ENCODE data around the gene RNF146. TPM values are rescaled to one million over a fixed set of nuclear protein-coding genes. Genes with fewer than 3 reads are reported as not detected.

Gene RNF146
- total RNA-seq, 3 donors from 2014 or later, result 14.5 to 15.8 (median 15.1) TPM

- no peak for DNase-seq
- Mint-ChIP-seq H3K4me3 (peak overlapping the region; percentile 99), H3K4me1 (ENCODE audit: low read depth) (peaks cover 39% of the 10 kb centered on the region), H3K36me3 (ENCODE audit: insufficient read depth) (peaks cover 7% of the 10 kb centered on the region), H3K9me3 (no peaks in the 10 kb centered on the region), H3K27me3 (ENCODE audit: low read depth) (no peaks in the 10 kb centered on the region)
- ATAC-seq, result peak; percentile 6
These were observed 1.3 kb downstream of the RNF146 start for GRCh38 chr6:127267646-127268625.

GRCh38 chr6:127272576-127272975 is 5.9 kb downstream of the RNF146 start:
- H3K9me3 Mint-ChIP-seq, result no peaks in the 10 kb centered on the region
- H3K4me1 Mint-ChIP-seq (ENCODE audit: low read depth), result peaks cover 43% of the 10 kb centered on the region
- no peaks in the 10 kb centered on the region for H3K27me3 Mint-ChIP-seq (ENCODE audit: low read depth)

GRCh38 chr6:127273499-127273898 is 6.8 kb downstream of the RNF146 start:
- Mint-ChIP-seq H3K4me3 (no peak overlapping the region), H3K4me1 (ENCODE audit: low read depth) (peaks cover 36% of the 10 kb centered on the region), H3K9me3 (no peaks in the 10 kb centered on the region), H3K27me3 (ENCODE audit: low read depth) (no peaks in the 10 kb centered on the region), H3K36me3 (ENCODE audit: insufficient read depth) (peaks cover 4% of the 10 kb centered on the region)
- DNase-seq (no peak), ATAC-seq (no peak)

More at GRCh38 chr6:127272576-127272975, 5.9 kb downstream of the RNF146 start:
- Mint-ChIP-seq H3K36me3 (ENCODE audit: insufficient read depth) (peaks cover 5% of the 10 kb centered on the region), H3K4me3 (no peak overlapping the region)
- ATAC-seq (no peak), DNase-seq (no peak)

GRCh38 chr6:127276331-127276730 is 9.7 kb downstream of the RNF146 start:
- Mint-ChIP-seq H3K4me1 (ENCODE audit: low read depth) (peaks cover 25% of the 10 kb centered on the region), H3K27me3 (ENCODE audit: low read depth) (no peaks in the 10 kb centered on the region), H3K9me3 (no peaks in the 10 kb centered on the region), H3K36me3 (ENCODE audit: insufficient read depth) (peaks cover 3% of the 10 kb centered on the region), H3K4me3 (no peak overlapping the region)
- DNase-seq (no peak), ATAC-seq (no peak)

- H3K36me3 Mint-ChIP-seq (ENCODE audit: insufficient read depth), result peaks cover 14% of the 10 kb centered on the region
- H3K4me3 Mint-ChIP-seq, result no peak overlapping the region
- DNase-seq, result no peak
- no peak for ATAC-seq
- no peaks in the 10 kb centered on the region for H3K9me3 Mint-ChIP-seq
- peaks cover 18% of the 10 kb centered on the region for H3K4me1 Mint-ChIP-seq (ENCODE audit: low read depth)
- H3K27me3 Mint-ChIP-seq (ENCODE audit: low read depth), result no peaks in the 10 kb centered on the region
These were observed 11.5 kb downstream of the RNF146 start for GRCh38 chr6:127277878-127278843.

GRCh38 chr6:127279815-127280214 is 13.2 kb downstream of the RNF146 start:
- Mint-ChIP-seq H3K4me1 (ENCODE audit: low read depth) (peaks cover 11% of the 10 kb centered on the region), H3K36me3 (ENCODE audit: insufficient read depth) (peaks cover 22% of the 10 kb centered on the region), H3K27me3 (ENCODE audit: low read depth) (no peaks in the 10 kb centered on the region), H3K4me3 (no peak overlapping the region), H3K9me3 (no peaks in the 10 kb centered on the region)
- no peak for ATAC-seq
- DNase-seq, result no peak

- H3K27me3 Mint-ChIP-seq (ENCODE audit: low read depth), result no peaks in the 10 kb centered on the region
- no peak for DNase-seq
- H3K4me1 Mint-ChIP-seq (ENCODE audit: low read depth), result peaks cover 11% of the 10 kb centered on the region
- H3K36me3 Mint-ChIP-seq (ENCODE audit: insufficient read depth), result peaks cover 39% of the 10 kb centered on the region
- no peaks in the 10 kb centered on the region for H3K9me3 Mint-ChIP-seq
- no peak overlapping the region for H3K4me3 Mint-ChIP-seq
- no peak for ATAC-seq
These were observed 15.5 kb downstream of the RNF146 start for GRCh38 chr6:127282184-127282583.

- H3K9me3 Mint-ChIP-seq, result no peaks in the 10 kb centered on the region
- no peak for ATAC-seq
These were observed 22.0 kb downstream of the RNF146 start for GRCh38 chr6:127288705-127289104.

GRCh38 chr6:127289934-127290333 is 23.3 kb downstream of the RNF146 start:
- Mint-ChIP-seq H3K4me3 (no peak overlapping the region), H3K36me3 (ENCODE audit: insufficient read depth) (peaks cover 43% of the 10 kb centered on the region), H3K9me3 (no peaks in the 10 kb centered on the region), H3K4me1 (ENCODE audit: low read depth) (peaks cover 34% of the 10 kb centered on the region), H3K27me3 (ENCODE audit: low read depth) (no peaks in the 10 kb centered on the region)
- DNase-seq, result no peak
- no peak for ATAC-seq

More at GRCh38 chr6:127288705-127289104, 22.0 kb downstream of the RNF146 start:
- Mint-ChIP-seq H3K36me3 (ENCODE audit: insufficient read depth) (peaks cover 45% of the 10 kb centered on the region), H3K4me1 (ENCODE audit: low read depth) (peaks cover 34% of the 10 kb centered on the region), H3K27me3 (ENCODE audit: low read depth) (no peaks in the 10 kb centered on the region), H3K4me3 (no peak overlapping the region)
- DNase-seq, result no peak

GRCh38 chr6:127290391-127291265 is 24.0 kb downstream of the RNF146 start:
- Mint-ChIP-seq H3K27me3 (ENCODE audit: low read depth) (no peaks in the 10 kb centered on the region), H3K4me3 (peak overlapping the region; percentile 40), H3K36me3 (ENCODE audit: insufficient read depth) (peaks cover 38% of the 10 kb centered on the region), H3K9me3 (no peaks in the 10 kb centered on the region), H3K4me1 (ENCODE audit: low read depth) (peaks cover 32% of the 10 kb centered on the region)
- DNase-seq (no peak), ATAC-seq (no peak)

- peak overlapping the region; percentile 40 for H3K4me3 Mint-ChIP-seq
- peaks cover 32% of the 10 kb centered on the region for H3K4me1 Mint-ChIP-seq (ENCODE audit: low read depth)
- ATAC-seq (peak; percentile 80 to 83), DNase-seq (no peak)
- H3K9me3 Mint-ChIP-seq, result no peaks in the 10 kb centered on the region
- peaks cover 31% of the 10 kb centered on the region for H3K36me3 Mint-ChIP-seq (ENCODE audit: insufficient read depth)
- no peaks in the 10 kb centered on the region for H3K27me3 Mint-ChIP-seq (ENCODE audit: low read depth)
These were observed 24.8 kb downstream of the RNF146 start for GRCh38 chr6:127291495-127291894.

- Mint-ChIP-seq H3K27me3 (ENCODE audit: low read depth) (no peaks in the 10 kb centered on the region), H3K4me3 (no peak overlapping the region), H3K36me3 (ENCODE audit: insufficient read depth) (peaks cover 11% of the 10 kb centered on the region), H3K4me1 (ENCODE audit: low read depth) (peaks cover 22% of the 10 kb centered on the region), H3K9me3 (no peaks in the 10 kb centered on the region)
- DNase-seq (no peak), ATAC-seq (no peak)
These were observed 30.9 kb downstream of the RNF146 start for GRCh38 chr6:127297502-127298070.

- ATAC-seq (no peak), DNase-seq (no peak)
- no peak overlapping the region for H3K4me3 Mint-ChIP-seq
- peaks cover 20% of the 10 kb centered on the region for H3K4me1 Mint-ChIP-seq (ENCODE audit: low read depth)
- peaks cover 9% of the 10 kb centered on the region for H3K36me3 Mint-ChIP-seq (ENCODE audit: insufficient read depth)
- H3K9me3 Mint-ChIP-seq, result no peaks in the 10 kb centered on the region
- no peaks in the 10 kb centered on the region for H3K27me3 Mint-ChIP-seq (ENCODE audit: low read depth)
These were observed 31.8 kb downstream of the RNF146 start for GRCh38 chr6:127298475-127298874.
